HUES6 (cell line): ENCODE results near the gene TNXB.

Source experiments
- H3K27ac ChIP-seq: 2 replicates; pipeline ENCODE4 v1.7.0; 2013; ENCODE audit warnings: low read depth, mild to moderate bottlenecking, low read length, inconsistent platforms
- H3K27me3 ChIP-seq: 2 replicates; pipeline ENCODE4 v1.6.1; 2013; ENCODE audit warnings: low read length; ENCODE audit not compliant: control insufficient read depth, insufficient read depth
- H3K36me3 ChIP-seq: 2 replicates; pipeline ENCODE4 v1.6.1; 2013; ENCODE audit warnings: low read length; ENCODE audit not compliant: control insufficient read depth, insufficient read depth
- H3K4me1 ChIP-seq: 2 replicates; pipeline ENCODE4 v1.6.1; 2013; ENCODE audit warnings: low read length; ENCODE audit not compliant: control insufficient read depth, insufficient read depth
- H3K4me3 ChIP-seq: 2 replicates; pipeline ENCODE4 v1.5.1; 2013; ENCODE audit warnings: low read depth, low read length
- H3K9ac ChIP-seq: one replicate; pipeline ENCODE4 v1.6.1; 2013; ENCODE audit warnings: mild to moderate bottlenecking, low read length
- H3K9me3 ChIP-seq: 2 replicates; pipeline ENCODE4 v1.6.1; 2013; ENCODE audit warnings: low read depth, low read length; ENCODE audit not compliant: control insufficient read depth, insufficient read depth

The TNXB gene, protein sequence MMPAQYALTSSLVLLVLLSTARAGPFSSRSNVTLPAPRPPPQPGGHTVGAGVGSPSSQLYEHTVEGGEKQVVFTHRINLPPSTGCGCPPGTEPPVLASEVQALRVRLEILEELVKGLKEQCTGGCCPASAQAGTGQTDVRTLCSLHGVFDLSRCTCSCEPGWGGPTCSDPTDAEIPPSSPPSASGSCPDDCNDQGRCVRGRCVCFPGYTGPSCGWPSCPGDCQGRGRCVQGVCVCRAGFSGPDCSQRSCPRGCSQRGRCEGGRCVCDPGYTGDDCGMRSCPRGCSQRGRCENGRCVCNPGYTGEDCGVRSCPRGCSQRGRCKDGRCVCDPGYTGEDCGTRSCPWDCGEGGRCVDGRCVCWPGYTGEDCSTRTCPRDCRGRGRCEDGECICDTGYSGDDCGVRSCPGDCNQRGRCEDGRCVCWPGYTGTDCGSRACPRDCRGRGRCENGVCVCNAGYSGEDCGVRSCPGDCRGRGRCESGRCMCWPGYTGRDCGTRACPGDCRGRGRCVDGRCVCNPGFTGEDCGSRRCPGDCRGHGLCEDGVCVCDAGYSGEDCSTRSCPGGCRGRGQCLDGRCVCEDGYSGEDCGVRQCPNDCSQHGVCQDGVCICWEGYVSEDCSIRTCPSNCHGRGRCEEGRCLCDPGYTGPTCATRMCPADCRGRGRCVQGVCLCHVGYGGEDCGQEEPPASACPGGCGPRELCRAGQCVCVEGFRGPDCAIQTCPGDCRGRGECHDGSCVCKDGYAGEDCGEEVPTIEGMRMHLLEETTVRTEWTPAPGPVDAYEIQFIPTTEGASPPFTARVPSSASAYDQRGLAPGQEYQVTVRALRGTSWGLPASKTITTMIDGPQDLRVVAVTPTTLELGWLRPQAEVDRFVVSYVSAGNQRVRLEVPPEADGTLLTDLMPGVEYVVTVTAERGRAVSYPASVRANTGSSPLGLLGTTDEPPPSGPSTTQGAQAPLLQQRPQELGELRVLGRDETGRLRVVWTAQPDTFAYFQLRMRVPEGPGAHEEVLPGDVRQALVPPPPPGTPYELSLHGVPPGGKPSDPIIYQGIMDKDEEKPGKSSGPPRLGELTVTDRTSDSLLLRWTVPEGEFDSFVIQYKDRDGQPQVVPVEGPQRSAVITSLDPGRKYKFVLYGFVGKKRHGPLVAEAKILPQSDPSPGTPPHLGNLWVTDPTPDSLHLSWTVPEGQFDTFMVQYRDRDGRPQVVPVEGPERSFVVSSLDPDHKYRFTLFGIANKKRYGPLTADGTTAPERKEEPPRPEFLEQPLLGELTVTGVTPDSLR (N-terminal part only)

DNA sequence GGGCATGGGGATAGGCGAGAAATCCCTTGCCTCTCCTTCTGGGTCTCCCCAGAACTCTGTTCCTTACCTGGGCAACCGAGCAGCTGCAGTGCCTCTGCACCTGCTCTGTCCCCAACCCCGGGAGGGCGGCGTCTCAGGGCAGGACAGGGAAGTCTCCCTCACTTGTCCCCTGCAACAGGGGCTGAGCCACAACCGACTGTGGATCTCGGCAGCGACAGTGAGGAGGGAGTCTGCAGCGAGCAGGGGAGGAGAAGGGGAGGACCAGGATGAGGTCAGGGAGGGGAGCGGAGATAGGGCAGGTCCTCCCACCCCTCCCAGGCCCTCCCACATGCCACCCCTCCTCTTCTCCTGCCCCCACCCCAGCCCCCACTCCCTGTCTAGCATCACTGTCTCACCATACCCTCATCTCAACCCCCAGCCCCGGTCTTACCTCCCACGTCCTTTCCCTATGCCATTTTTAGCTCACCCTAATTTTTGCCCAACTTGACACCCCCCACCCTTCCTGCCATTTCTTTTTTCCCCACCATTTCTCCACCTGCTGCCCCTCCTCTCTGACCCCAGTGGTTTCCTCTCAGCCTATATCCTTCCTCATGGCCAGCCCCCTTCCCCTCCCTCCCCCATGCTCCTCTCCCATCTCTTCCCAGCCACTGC lies at the start of gene TNXB:
TSS of gene TNXB (minus strand) at position 225 of the 651 bp plus-strand sequence. CDS start 11,140 bp downstream, outside the sequence.
- no peak within 1 kb of the TSS for H3K27ac ChIP-seq
- no peak within 1 kb of the TSS; the same call in 1 of the 2 replicates for H3K4me3 ChIP-seq
- H3K9ac ChIP-seq = no peak within 1 kb of the TSS
- no peaks in the 10 kb centered on the region for H3K9me3 ChIP-seq
- H3K36me3 ChIP-seq = no peaks in the 10 kb centered on the region
- H3K27me3 ChIP-seq = peaks cover 42% of the 10 kb centered on the region
- peaks cover 14% of the 10 kb centered on the region for H3K4me1 ChIP-seq

DNA sequence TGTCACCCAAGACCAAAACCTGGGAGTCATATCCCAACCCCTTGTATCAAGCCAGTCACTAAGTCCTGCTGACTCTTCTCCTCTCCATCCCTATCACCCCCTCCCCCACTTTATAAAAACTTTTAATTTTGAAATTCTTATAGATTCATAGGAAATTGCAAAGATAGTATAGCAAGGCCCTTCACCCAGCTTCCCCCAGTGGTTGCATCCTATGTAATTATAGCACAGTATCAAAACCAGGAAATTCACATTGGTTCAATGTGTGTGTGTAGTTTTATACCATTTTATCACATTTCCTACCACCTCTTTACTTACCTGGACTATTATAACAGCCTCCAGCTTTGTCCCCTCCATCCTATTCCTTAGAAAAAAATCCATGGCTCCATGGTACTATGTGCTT lies 48.9 kb upstream of the TNXB start:
- Histone ChIP-seq H3K4me3 (no peak overlapping the region), H3K36me3 (peaks cover 35% of the 10 kb centered on the region), H3K27ac (no peak overlapping the region)

DNA sequence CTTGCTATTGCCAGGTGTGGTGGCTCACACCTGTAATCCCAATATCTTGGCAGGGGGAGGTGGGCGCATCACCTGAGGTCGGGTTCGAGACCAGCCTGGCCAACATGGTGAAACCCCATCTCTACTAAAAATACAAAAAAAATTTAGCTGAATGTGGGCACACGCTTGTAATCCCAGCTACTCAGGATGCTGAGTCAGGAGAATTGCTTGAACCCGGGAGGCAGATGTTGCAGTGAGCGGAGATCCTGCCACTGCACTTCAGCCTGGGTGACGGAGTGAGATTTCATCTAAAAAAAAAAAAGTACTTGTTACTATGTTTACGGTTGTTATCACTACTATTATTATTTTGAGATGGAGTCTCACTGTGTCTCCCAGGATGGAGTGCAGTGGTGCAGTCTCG lies 47.8 kb upstream of the TNXB start:
- H3K27me3 ChIP-seq = peaks cover 9% of the 10 kb centered on the region
- H3K36me3 ChIP-seq = peaks cover 26% of the 10 kb centered on the region
- no peaks in the 10 kb centered on the region for H3K9me3 ChIP-seq
- no peak overlapping the region for H3K4me3 ChIP-seq
- H3K27ac ChIP-seq = no peak overlapping the region
- H3K4me1 ChIP-seq = peaks cover 14% of the 10 kb centered on the region
- no peak overlapping the region for H3K9ac ChIP-seq

More for the DNA sequence above, 48.9 kb upstream of the TNXB start:
- H3K4me1 ChIP-seq = peaks cover 6% of the 10 kb centered on the region; the same call in 1 of the 2 replicates
- no peaks in the 10 kb centered on the region for H3K9me3 ChIP-seq
- no peak overlapping the region for H3K9ac ChIP-seq
- H3K27me3 ChIP-seq = no peaks in the 10 kb centered on the region; the same call in 1 of the 2 replicates

DNA sequence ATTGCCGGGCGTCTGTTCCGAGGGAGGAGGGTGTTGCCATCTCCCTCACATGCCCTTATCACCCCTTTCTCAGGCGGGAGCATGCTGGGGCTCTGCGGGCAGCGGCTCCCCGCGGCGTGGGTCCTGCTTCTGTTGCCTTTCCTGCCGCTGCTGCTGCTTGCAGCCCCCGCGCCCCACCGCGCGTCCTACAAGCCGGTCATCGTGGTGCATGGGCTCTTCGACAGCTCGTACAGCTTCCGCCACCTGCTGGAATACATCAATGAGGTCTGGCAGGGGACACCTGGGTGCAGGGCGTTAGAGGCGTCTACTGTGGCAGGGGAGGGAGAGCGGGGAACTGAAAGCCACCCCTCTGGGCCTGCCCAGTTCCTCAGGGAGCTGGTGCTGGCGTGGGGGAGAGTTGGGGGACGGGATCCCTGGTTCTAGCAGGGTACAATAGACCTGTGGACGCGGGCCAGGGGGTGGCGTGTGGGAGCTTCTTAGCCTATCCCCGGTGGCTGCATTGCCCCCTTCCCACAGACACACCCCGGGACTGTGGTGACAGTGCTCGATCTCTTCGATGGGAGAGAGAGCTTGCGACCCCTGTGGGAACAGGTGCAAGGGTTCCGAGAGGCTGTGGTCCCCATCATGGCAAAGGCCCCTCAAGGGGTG lies 45.5 kb upstream of the TNXB start:
- peak overlapping the region; percentile 86 for H3K4me3 ChIP-seq
- peaks cover 28% of the 10 kb centered on the region for H3K27me3 ChIP-seq
- H3K9me3 ChIP-seq = no peaks in the 10 kb centered on the region
- H3K27ac ChIP-seq = peak overlapping the region; percentile 26; the same call in 1 of the 2 replicates
- H3K4me1 ChIP-seq = peaks cover 28% of the 10 kb centered on the region
- H3K9ac ChIP-seq = peak overlapping the region; percentile 91
- peaks cover 25% of the 10 kb centered on the region for H3K36me3 ChIP-seq

DNA sequence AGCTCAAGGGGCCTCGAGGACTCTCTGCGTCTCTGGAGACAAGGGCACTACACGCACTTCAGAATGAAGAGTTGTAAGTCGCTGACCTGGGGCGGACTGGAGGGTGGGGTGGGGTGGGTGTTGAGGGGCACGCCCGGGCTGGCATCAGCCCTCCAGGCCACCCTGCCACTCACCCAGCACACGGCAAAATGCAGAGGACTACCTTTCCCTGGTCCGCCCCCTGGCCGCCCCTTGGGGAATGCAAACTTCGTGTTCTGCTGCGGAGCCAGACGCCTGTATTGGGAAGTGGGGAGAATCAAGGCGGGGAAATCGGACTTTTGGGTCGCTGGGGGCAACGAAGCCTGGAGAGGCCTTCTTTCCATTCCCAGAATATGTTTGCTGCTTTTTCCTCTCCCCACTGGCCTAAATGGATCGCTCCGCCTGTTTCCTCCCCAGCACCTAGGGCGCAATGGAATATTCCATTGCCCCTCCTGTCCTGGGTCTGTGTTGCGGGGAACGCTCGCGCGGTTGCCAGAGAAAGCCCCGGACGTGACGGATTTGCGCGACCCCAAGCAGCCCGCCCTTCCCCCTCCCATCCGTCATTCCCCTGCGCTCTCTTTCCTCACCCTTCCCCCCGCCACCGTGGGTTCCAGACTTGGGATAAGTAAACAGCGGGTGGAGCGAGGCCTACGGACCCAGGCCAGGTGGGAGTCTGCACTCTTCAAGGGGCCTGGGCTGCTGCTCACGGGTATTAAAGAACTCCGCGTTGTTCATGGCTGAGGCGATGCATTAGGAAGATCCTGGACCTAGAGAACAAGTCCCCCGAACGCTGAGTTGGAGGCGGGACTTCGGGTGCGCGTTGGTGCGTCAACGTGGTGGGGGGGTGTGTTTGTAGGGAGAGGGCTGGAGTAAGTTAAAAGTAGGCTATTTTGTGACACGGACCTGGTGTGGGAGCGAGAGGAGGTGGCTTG lies 44.7 kb upstream of the TNXB start, which contains the start of gene PPT2:
TSS of gene PPT2 (plus strand) at position 578 of the 950 bp plus-strand sequence. CDS start 454 bp downstream, outside the sequence.
- peaks cover 25% of the 10 kb centered on the region for H3K36me3 ChIP-seq
- H3K9ac ChIP-seq = peak within 1 kb of the TSS; percentile 91
- H3K27me3 ChIP-seq = peaks cover 36% of the 10 kb centered on the region
- H3K27ac ChIP-seq = peak within 1 kb of the TSS; percentile 72; the same call in 1 of the 2 replicates
- peaks cover 30% of the 10 kb centered on the region for H3K4me1 ChIP-seq
- no peaks in the 10 kb centered on the region for H3K9me3 ChIP-seq
- peak within 1 kb of the TSS; percentile 86 for H3K4me3 ChIP-seq

DNA sequence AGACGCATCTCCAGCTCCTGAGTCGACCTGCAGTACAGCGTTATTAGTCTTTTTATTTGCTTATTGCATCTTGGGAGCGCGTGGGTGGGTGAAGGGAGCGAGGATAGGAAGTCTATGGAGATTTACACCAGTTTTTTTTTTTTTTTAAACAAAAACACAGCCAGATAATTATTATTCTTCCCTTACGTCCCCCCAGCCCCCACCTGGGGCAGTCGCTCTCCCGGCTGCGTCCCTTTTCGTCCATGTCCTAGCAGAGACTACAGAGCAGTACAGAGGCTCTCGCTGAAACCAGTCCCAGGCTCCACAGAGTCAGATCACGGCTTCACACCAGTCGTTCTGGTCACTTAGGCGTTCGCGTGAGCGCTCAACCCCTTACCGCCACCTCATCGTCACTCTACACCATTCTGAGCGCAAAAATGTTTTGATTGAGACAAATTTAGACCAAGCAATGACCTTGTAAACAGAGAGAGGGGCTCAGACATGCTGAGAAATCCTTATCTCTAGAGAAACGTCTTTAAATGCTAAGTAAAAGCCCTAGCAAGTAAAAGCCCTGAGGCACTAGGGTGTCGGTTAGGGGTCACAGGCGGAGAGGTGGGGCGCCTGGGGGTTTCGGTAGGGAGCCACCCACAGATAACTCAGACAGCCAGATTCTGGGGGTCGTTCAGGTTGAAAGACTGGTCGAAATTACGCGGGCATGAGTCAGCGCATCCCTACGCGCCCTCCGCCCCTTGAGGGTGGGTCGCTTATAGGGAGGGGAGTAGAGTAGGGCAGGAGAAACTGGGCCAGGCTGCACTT lies 43.8 kb upstream of the TNXB start:
- peak overlapping the region; percentile 86 for H3K4me3 ChIP-seq
- peak overlapping the region; percentile 48; the same call in 1 of the 2 replicates for H3K27ac ChIP-seq
- peaks cover 17% of the 10 kb centered on the region for H3K36me3 ChIP-seq
- no peaks in the 10 kb centered on the region for H3K9me3 ChIP-seq
- peaks cover 30% of the 10 kb centered on the region for H3K4me1 ChIP-seq
- peaks cover 36% of the 10 kb centered on the region for H3K27me3 ChIP-seq
- peak overlapping the region; percentile 91 for H3K9ac ChIP-seq

DNA sequence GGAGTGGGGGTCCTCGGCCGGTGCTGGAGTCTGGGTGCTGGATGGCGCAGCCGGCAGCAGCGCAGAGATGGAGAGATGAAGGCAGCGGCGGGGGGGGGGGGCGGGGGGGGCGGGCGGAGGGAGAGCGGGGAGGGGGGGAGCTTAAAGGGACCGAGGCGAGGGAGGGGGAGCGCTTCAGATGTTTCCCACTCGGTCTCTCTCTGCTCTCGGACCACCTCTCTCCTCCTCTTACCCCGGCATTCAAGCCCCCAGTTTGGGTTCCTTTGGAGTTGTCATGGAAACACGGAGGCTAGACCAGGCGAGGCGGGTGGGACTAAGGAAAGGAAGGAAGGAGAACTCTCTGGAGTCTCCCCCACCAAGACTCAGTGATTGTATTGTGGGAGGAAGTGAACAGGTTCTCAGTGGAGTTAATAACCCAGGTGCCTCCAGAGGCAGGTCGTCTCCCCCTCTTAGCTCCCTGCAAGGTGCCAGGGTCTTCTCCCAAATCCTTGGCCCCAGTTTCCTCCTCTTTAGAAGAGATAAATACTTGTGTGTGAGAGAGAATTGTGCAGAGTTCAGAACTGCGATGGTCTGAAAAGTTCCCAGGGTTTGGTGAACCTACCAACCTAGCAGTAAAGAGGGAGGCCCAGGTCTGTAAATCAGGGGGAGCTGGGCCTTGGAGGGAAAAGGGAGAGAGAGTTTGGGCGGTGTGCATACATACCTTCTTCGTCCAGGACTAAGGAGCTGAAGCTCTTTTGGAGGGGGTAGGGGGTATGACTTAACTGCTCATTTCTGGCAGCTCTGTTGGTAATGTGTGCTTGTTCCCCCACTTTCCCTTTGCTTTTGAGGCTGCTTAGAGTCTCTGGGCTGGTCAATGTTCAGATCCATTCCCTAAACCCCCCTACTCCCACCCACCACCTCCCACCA lies 43.0 kb upstream of the TNXB start, which contains the start of gene PRRT1:
TSS of gene PRRT1 (minus strand) at position 77 of the 906 bp plus-strand sequence. CDS start 112 bp downstream, outside the sequence.
- Histone ChIP-seq H3K27ac (no peak within 1 kb of the TSS), H3K27me3 (peaks cover 36% of the 10 kb centered on the region), H3K9ac (peak within 1 kb of the TSS; percentile 91), H3K9me3 (no peaks in the 10 kb centered on the region), H3K36me3 (peaks cover 10% of the 10 kb centered on the region), H3K4me3 (peak within 1 kb of the TSS; percentile 86), H3K4me1 (peaks cover 36% of the 10 kb centered on the region)
